Measurements from ENCODE around the gene RXFP4.

Gene RXFP4

DNA sequence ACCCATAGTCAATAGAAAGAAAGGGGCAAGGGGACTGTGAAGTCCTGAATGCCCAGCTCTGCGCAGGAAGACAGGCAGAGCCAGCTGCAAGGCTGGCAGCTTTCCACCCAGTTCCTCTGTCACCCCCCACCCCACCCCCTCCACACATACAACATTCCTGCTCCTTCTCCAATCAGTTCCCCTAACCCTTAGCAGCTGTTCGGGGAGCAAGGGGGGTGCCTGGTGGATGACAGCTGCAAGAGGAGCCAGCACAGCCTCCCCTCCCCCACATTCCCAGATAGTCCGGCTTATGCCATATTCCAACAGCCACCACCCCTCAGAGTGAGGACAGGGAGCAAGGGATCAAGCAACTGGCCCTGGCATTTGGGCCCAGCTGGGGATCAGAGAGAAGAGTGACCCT is 27.2 kb downstream of the RXFP4 start:
- H3K14ac ChIP-seq (ENCODE audit: low read length): no peak overlapping the region
- no peak overlapping the region for H2BK15ac ChIP-seq (ENCODE audit: low read length)
- H3K36me3 ChIP-seq (replicated peaks in 1 of 2; ENCODE audit: control insufficient read depth in 2 of 2, insufficient read depth in 2 of 2, low read length in 2 of 2): peaks cover 45 to 81% of the 10 kb centered on the region in 2 donors
- H3K4me1 ChIP-seq (ENCODE audit: control insufficient read depth in 2 of 2, insufficient read depth in 1 of 2, low read depth in 1 of 2, low read length in 2 of 2): peaks cover 32 to 43% of the 10 kb centered on the region in 2 donors
- peaks cover 36% of the 10 kb centered on the region for H3K79me1 ChIP-seq (ENCODE audit: low read depth, low read length)
- H3K9ac ChIP-seq (ENCODE audit: low read depth, low read length, poor library complexity): no peak overlapping the region
- no peaks in the 10 kb centered on the region for H3K9me3 ChIP-seq (replicated peaks in 1 of 2; ENCODE audit: control insufficient read depth in 2 of 2, insufficient read depth in 1 of 2, low read depth in 1 of 2, low read length in 2 of 2)
- peak overlapping the region; percentile 74 for H3K18ac ChIP-seq (ENCODE audit: low read length)
- no peak overlapping the region for H3K23ac ChIP-seq (ENCODE audit: low read depth, low read length, poor library complexity)
- no peak for DNase-seq (ENCODE audit: low spot score)
- no peak overlapping the region for H3K4ac ChIP-seq (ENCODE audit: low read length)
- no peaks in the 10 kb centered on the region for H3K27me3 ChIP-seq (ENCODE audit: control insufficient read depth in 3 of 3, insufficient read depth in 3 of 3, low read depth in 1 of 3, low read length in 3 of 3)
- peak overlapping the region; percentile 67 for H3K27ac ChIP-seq (replicated peaks; ENCODE audit: low read length)
- H3K4me3 ChIP-seq (ENCODE audit: low read length in 2 of 2): no peak overlapping the region
- no CpG with 5 or more reads among the region's 3 CpGs for WGBS, 2 donors (ENCODE audit: extremely low coverage in 2 of 2, insufficient read length in 2 of 2, insufficient replicate concordance in 1 of 2)
- no peak overlapping the region for H2AFZ ChIP-seq (ENCODE audit: low read length)
- H4K8ac ChIP-seq (ENCODE audit: low read depth, low read length): no peak overlapping the region
- H2BK5ac ChIP-seq (ENCODE audit: low read length): peak overlapping the region; percentile 57
- no peak overlapping the region for H2BK120ac ChIP-seq (ENCODE audit: low read depth, low read length)
- no peak overlapping the region for H4K91ac ChIP-seq (ENCODE audit: low read depth, low read length, poor library complexity)
- H2BK12ac ChIP-seq (ENCODE audit: low read length): no peak overlapping the region
- no peak overlapping the region for H3K4me2 ChIP-seq (ENCODE audit: insufficient read depth, low read length, poor library complexity, severe bottlenecking)
- no peak overlapping the region for H2AK5ac ChIP-seq (ENCODE audit: low read depth, low read length)

DNA sequence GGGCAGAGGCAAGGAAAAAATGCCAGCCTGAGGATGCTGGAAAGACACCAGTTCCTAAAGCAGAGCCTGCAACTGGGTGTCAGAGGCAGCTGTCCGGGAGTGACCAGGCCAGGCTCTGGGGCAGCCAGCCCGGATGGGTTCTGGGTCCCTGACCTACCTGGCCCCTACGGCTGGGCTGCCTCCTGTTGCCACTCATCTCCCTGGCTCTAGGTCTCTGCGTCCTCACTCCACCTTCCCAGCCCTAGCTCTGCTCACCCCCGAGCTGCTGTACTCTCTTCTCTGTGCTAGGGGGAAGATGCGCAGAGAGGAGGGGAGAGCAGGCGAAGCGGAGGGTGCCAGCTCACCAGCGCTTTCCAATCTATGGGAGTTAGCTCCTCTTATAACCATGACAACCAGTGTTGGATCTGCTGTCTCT is 27.9 kb downstream of the RXFP4 start:
- Histone ChIP-seq H3K14ac (ENCODE audit: low read length) (peak overlapping the region; percentile 42), H3K4me3 (ENCODE audit: low read length in 2 of 2) (no peak overlapping the region), H2AK5ac (ENCODE audit: low read depth, low read length) (no peak overlapping the region), H3K18ac (ENCODE audit: low read length) (no peak overlapping the region), H2BK12ac (ENCODE audit: low read length) (no peak overlapping the region), H2BK5ac (ENCODE audit: low read length) (peak overlapping the region; percentile 57), H3K79me1 (ENCODE audit: low read depth, low read length) (peaks cover 36% of the 10 kb centered on the region), H3K4ac (ENCODE audit: low read length) (no peak overlapping the region), H3K23ac (ENCODE audit: low read depth, low read length, poor library complexity) (peak overlapping the region; percentile 93), H3K4me1 (ENCODE audit: control insufficient read depth in 2 of 2, insufficient read depth in 1 of 2, low read depth in 1 of 2, low read length in 2 of 2) (peaks cover 33 to 48% of the 10 kb centered on the region in 2 donors), H2AFZ (ENCODE audit: low read length) (no peak overlapping the region), H2BK15ac (ENCODE audit: low read length) (no peak overlapping the region), H3K4me2 (ENCODE audit: insufficient read depth, low read length, poor library complexity, severe bottlenecking) (no peak overlapping the region), H3K27ac (replicated peaks; ENCODE audit: low read length) (peak overlapping the region; percentile 28), H4K8ac (ENCODE audit: low read depth, low read length) (no peak overlapping the region), H2BK120ac (ENCODE audit: low read depth, low read length) (no peak overlapping the region), H3K27me3 (ENCODE audit: control insufficient read depth in 3 of 3, insufficient read depth in 3 of 3, low read depth in 1 of 3, low read length in 3 of 3) (no peaks in the 10 kb centered on the region), H3K9me3 (replicated peaks in 1 of 2; ENCODE audit: control insufficient read depth in 2 of 2, insufficient read depth in 1 of 2, low read depth in 1 of 2, low read length in 2 of 2) (no peaks in the 10 kb centered on the region), H3K36me3 (replicated peaks in 1 of 2; ENCODE audit: control insufficient read depth in 2 of 2, insufficient read depth in 2 of 2, low read length in 2 of 2) (peaks cover 42 to 83% of the 10 kb centered on the region in 2 donors), H3K9ac (ENCODE audit: low read depth, low read length, poor library complexity) (peak overlapping the region; percentile 30), H4K91ac (ENCODE audit: low read depth, low read length, poor library complexity) (no peak overlapping the region)
- no peak for DNase-seq (ENCODE audit: low spot score)
- WGBS, 2 donors (ENCODE audit: extremely low coverage in 2 of 2, insufficient read length in 2 of 2, insufficient replicate concordance in 1 of 2): no CpG with 5 or more reads among the region's 9 CpGs

DNA sequence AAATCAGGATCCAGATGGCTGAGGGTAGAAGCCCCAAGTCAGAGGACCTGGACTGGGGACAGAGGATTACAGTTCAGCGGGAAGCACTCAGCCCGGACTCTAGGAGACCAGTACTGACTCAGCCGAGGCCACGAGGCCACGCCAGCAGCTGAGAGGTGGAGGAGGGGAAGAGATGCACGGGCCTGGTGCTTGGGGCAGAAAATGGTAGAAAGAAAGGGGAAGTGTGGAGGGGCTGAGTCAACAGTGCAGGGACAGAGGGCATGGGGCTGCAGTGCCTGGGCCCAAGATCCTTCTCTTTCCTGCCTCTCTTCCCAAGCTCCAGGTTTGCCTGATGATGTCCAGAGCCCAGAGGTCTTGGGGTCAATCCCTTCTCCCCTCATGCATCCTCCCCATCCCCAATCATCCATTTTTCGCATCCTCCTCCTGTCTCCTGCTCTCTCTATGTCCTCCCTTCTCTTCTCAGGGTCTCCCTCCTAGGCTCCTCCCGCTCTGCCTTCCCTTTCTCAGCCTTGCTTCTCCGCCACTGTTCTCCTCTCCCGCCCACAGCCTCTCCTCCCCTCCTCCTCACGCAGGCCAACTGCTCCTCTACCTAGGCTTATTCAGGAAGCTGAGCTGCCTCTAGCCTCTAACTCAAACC is 29.2 kb downstream of the RXFP4 start:
- peaks cover 36% of the 10 kb centered on the region for H3K79me1 ChIP-seq (ENCODE audit: low read depth, low read length)
- no CpG with 5 or more reads among the region's 11 CpGs for WGBS, 2 donors (ENCODE audit: extremely low coverage in 2 of 2, insufficient read length in 2 of 2, insufficient replicate concordance in 1 of 2)

DNA sequence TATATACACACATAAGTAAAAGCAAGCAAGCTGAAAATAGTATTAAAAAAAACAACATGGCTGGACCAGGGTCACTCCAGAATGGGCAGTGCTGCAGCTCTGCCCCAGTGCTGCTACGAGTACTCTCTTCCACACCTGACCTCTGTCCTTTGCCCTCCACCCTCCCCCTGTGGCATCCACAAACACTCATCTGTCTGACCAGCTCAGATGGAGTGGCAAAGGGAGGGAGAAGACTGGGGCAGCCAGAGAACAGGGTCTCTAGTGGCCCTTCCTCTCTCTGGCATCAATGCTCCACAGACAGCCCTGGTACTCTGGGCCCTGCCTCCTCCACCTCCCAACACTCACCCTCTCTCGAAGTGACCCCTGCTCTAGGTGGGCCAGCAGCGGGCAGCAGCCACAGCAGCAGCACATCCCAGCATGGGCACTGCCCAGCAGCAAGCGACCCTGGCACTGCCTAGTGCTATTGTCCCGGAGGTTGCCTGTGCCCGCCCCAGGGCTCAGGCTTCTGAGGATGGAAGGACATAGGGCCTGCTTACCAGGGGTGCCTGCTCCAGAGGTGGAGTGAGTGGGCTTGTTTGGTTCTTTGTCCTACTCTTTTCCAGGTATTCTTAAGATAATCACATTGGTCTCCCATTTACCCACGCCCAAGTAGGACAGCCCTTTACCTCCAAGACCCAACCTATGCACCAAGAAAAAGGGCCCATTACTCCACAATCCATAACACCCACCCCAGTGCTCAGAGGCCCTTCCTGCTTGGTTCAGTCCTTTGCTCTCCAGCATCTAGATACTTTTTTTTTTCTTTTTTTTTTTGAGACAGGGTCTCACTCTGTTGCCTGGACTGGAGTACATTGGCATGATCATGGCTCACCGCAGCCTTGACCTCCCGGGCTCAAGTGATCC is 30.7 kb downstream of the RXFP4 start:
- Histone ChIP-seq H3K4me2 (ENCODE audit: insufficient read depth, low read length, poor library complexity, severe bottlenecking) (no peak overlapping the region), H3K36me3 (replicated peaks in 1 of 2; ENCODE audit: control insufficient read depth in 2 of 2, insufficient read depth in 2 of 2, low read length in 2 of 2) (peaks cover 18 to 56% of the 10 kb centered on the region in 2 donors), H3K9ac (ENCODE audit: low read depth, low read length, poor library complexity) (peak overlapping the region; percentile 65), H4K91ac (ENCODE audit: low read depth, low read length, poor library complexity) (no peak overlapping the region), H3K9me3 (replicated peaks in 1 of 2; ENCODE audit: control insufficient read depth in 2 of 2, insufficient read depth in 1 of 2, low read depth in 1 of 2, low read length in 2 of 2) (no peaks in the 10 kb centered on the region), H3K4ac (ENCODE audit: low read length) (no peak overlapping the region), H3K23ac (ENCODE audit: low read depth, low read length, poor library complexity) (no peak overlapping the region), H2BK5ac (ENCODE audit: low read length) (no peak overlapping the region), H3K4me3 (ENCODE audit: low read length in 2 of 2) (no peak overlapping the region), H2BK15ac (ENCODE audit: low read length) (no peak overlapping the region), H3K4me1 (ENCODE audit: control insufficient read depth in 2 of 2, insufficient read depth in 1 of 2, low read depth in 1 of 2, low read length in 2 of 2) (peaks cover 53 to 64% of the 10 kb centered on the region in 2 donors), H2BK120ac (ENCODE audit: low read depth, low read length) (no peak overlapping the region), H2BK12ac (ENCODE audit: low read length) (no peak overlapping the region), H4K8ac (ENCODE audit: low read depth, low read length) (no peak overlapping the region), H3K27ac (replicated peaks; ENCODE audit: low read length) (no peak overlapping the region), H2AFZ (ENCODE audit: low read length) (no peak overlapping the region), H3K14ac (ENCODE audit: low read length) (no peak overlapping the region), H3K79me1 (ENCODE audit: low read depth, low read length) (peaks cover 30% of the 10 kb centered on the region), H2AK5ac (ENCODE audit: low read depth, low read length) (no peak overlapping the region), H3K27me3 (ENCODE audit: control insufficient read depth in 3 of 3, insufficient read depth in 3 of 3, low read depth in 1 of 3, low read length in 3 of 3) (no peaks in the 10 kb centered on the region), H3K18ac (ENCODE audit: low read length) (peak overlapping the region; percentile 0)
- DNase-seq (ENCODE audit: low spot score): no peak
- WGBS, 2 donors (ENCODE audit: extremely low coverage in 2 of 2, insufficient read length in 2 of 2, insufficient replicate concordance in 1 of 2): no CpG with 5 or more reads among the region's 9 CpGs

More for the DNA sequence above, 29.2 kb downstream of the RXFP4 start:
- Histone ChIP-seq H3K4ac (ENCODE audit: low read length) (no peak overlapping the region), H2BK120ac (ENCODE audit: low read depth, low read length) (no peak overlapping the region), H2AK5ac (ENCODE audit: low read depth, low read length) (no peak overlapping the region), H4K91ac (ENCODE audit: low read depth, low read length, poor library complexity) (no peak overlapping the region), H3K27ac (replicated peaks; ENCODE audit: low read length) (peak overlapping the region; percentile 64), H2BK12ac (ENCODE audit: low read length) (no peak overlapping the region), H3K9me3 (replicated peaks in 1 of 2; ENCODE audit: control insufficient read depth in 2 of 2, insufficient read depth in 1 of 2, low read depth in 1 of 2, low read length in 2 of 2) (no peaks in the 10 kb centered on the region), H3K27me3 (ENCODE audit: control insufficient read depth in 3 of 3, insufficient read depth in 3 of 3, low read depth in 1 of 3, low read length in 3 of 3) (no peaks in the 10 kb centered on the region), H2AFZ (ENCODE audit: low read length) (no peak overlapping the region), H2BK15ac (ENCODE audit: low read length) (no peak overlapping the region), H3K23ac (ENCODE audit: low read depth, low read length, poor library complexity) (no peak overlapping the region), H3K18ac (ENCODE audit: low read length) (peak overlapping the region; percentile 56), H3K14ac (ENCODE audit: low read length) (no peak overlapping the region), H2BK5ac (ENCODE audit: low read length) (no peak overlapping the region), H4K8ac (ENCODE audit: low read depth, low read length) (no peak overlapping the region), H3K4me2 (ENCODE audit: insufficient read depth, low read length, poor library complexity, severe bottlenecking) (peak overlapping the region; percentile 19), H3K4me1 (ENCODE audit: control insufficient read depth in 2 of 2, insufficient read depth in 1 of 2, low read depth in 1 of 2, low read length in 2 of 2) (peaks cover 46 to 61% of the 10 kb centered on the region in 2 donors), H3K36me3 (replicated peaks in 1 of 2; ENCODE audit: control insufficient read depth in 2 of 2, insufficient read depth in 2 of 2, low read length in 2 of 2) (peaks cover 33 to 71% of the 10 kb centered on the region in 2 donors), H3K9ac (ENCODE audit: low read depth, low read length, poor library complexity) (peak overlapping the region; percentile 63), H3K4me3 (ENCODE audit: low read length in 2 of 2) (no peak overlapping the region)
- no peak for DNase-seq (ENCODE audit: low spot score)

Data from neuronal stem cell (in vitro differentiated cells).